CD14-positive monocyte (primary cell): Measurements from ENCODE around the gene PPM1K. TPM values are rescaled to one million over a fixed set of nuclear protein-coding genes. Genes with fewer than 3 reads are reported as not detected.

ENCODE experiments used
- DNase-seq, 3 donors: peaks; one replicate each; pipeline ENCODE4 v3.0.0-alpha.2; 2011 to 2022
- H2AFZ ChIP-seq: 2 replicates; pipeline ENCODE4 v1.6.0; 2012; ENCODE audit warnings: mild to moderate bottlenecking, low read depth, low read length, inconsistent platforms; ENCODE audit not compliant: insufficient read depth, poor library complexity, severe bottlenecking
- H3K27ac ChIP-seq, 2 donors: 1 replicate in 1 of 2; 2 replicates in 1 of 2; pipeline ENCODE4 v1.5.1; 2012 to 2013; ENCODE audit warnings: low read length in 2 of 2, control low read depth in 1 of 2, inconsistent platforms in 1 of 2, low read depth in 1 of 2, mild to moderate bottlenecking in 1 of 2
- H3K27me3 ChIP-seq, 2 donors: one replicate each; pipeline versions ENCODE4 v1.6.0 to v1.6.1; 2011 to 2013; ENCODE audit warnings: low read length in 2 of 2; ENCODE audit not compliant: control insufficient read depth in 2 of 2, insufficient read depth in 2 of 2
- H3K36me3 ChIP-seq, 2 donors: replicated peaks in 1 of 2; 1 replicate in 1 of 2; 2 replicates in 1 of 2; pipeline versions ENCODE4 v1.5.1 to v1.6.1; 2012 to 2013; ENCODE audit warnings: low read length in 2 of 2, control low read depth in 1 of 2, inconsistent platforms in 1 of 2, mild to moderate bottlenecking in 1 of 2; ENCODE audit not compliant: insufficient read depth in 2 of 2, control insufficient read depth in 1 of 2
- H3K4me1 ChIP-seq, 2 donors: 1 replicate in 1 of 2; 2 replicates in 1 of 2; pipeline versions ENCODE4 v1.5.1 to v1.6.1; 2012 to 2013; ENCODE audit warnings: low read length in 2 of 2, control low read depth in 1 of 2, inconsistent platforms in 1 of 2, mild to moderate bottlenecking in 1 of 2, moderate library complexity in 1 of 2; ENCODE audit not compliant: insufficient read depth in 2 of 2, control insufficient read depth in 1 of 2
- H3K4me2 ChIP-seq: replicated peaks from 2 replicates; pipeline ENCODE3; 2012; ENCODE audit warnings: low read length, moderate library complexity, mild to moderate bottlenecking; ENCODE audit not compliant: poor library complexity, severe bottlenecking; ENCODE audit errors: extremely low read depth
- H3K4me3 ChIP-seq, 3 experiments: fragments of 200-600 bp in 1 of 3; sonication (generic) in 1 of 3; replicated peaks in 1 of 3; 1 replicate in 2 of 3; 2 replicates in 1 of 3; pipeline ENCODE4 v1.5.1; 2011 to 2013; ENCODE audit warnings: low read length in 3 of 3, mild to moderate bottlenecking in 3 of 3, control low read depth in 2 of 3, low read depth in 2 of 3, inconsistent platforms in 1 of 3, moderate library complexity in 1 of 3
- H3K79me2 ChIP-seq: 2 replicates; pipeline ENCODE4 v1.6.0; 2012; ENCODE audit warnings: mild to moderate bottlenecking, control low read depth, inconsistent platforms, low read length, moderate library complexity; ENCODE audit not compliant: insufficient read depth
- H3K9ac ChIP-seq: 2 replicates; pipeline ENCODE4 v1.6.0; 2017; ENCODE audit warnings: low read length, mild to moderate bottlenecking; ENCODE audit not compliant: insufficient read depth, poor library complexity, severe bottlenecking
- H3K9me3 ChIP-seq, 2 donors: replicated peaks in 1 of 2; 1 replicate in 1 of 2; 2 replicates in 1 of 2; pipeline versions ENCODE4 v1.5.1 to v1.6.1; 2012 to 2013; ENCODE audit warnings: low read length in 2 of 2, control low read depth in 1 of 2; ENCODE audit not compliant: control insufficient read depth in 1 of 2, insufficient read depth in 1 of 2
- H4K20me1 ChIP-seq: 2 replicates; pipeline ENCODE4 v1.6.0; 2012; ENCODE audit warnings: mild to moderate bottlenecking, low read length, control low read depth, moderate library complexity; ENCODE audit not compliant: insufficient read depth
- H3K27ac Mint-ChIP-seq, 7 donors: one replicate each; pipeline ENCODE4 v1.8.0; 2020; ENCODE audit warnings: mild to moderate bottlenecking in 7 of 7, mixed read lengths in 7 of 7, moderate library complexity in 6 of 7, inconsistent platforms in 2 of 7
- H3K27me3 Mint-ChIP-seq, 3 donors: one replicate each; pipeline ENCODE4 v1.8.0; 2021 to 2022; ENCODE audit warnings: low read depth in 3 of 3, mild to moderate bottlenecking in 3 of 3, mixed read lengths in 3 of 3, moderate library complexity in 3 of 3, inconsistent platforms in 1 of 3
- H3K36me3 Mint-ChIP-seq, 2 donors: one replicate each; pipeline ENCODE4 v1.8.0; 2020; ENCODE audit warnings: mixed read lengths in 2 of 2, inconsistent platforms in 1 of 2, mild to moderate bottlenecking in 1 of 2
- H3K4me1 Mint-ChIP-seq: one replicate; pipeline ENCODE4 v1.8.0; 2020; ENCODE audit warnings: mild to moderate bottlenecking, mixed read lengths
- H3K4me3 Mint-ChIP-seq, 2 donors: one replicate each; pipeline ENCODE4 v1.8.0; 2020; ENCODE audit warnings: mild to moderate bottlenecking in 2 of 2, mixed read lengths in 2 of 2, moderate library complexity in 1 of 2
- H3K9me3 Mint-ChIP-seq, 7 donors: one replicate each; pipeline ENCODE4 v1.8.0; 2020 to 2022; ENCODE audit warnings: mixed read lengths in 7 of 7, mild to moderate bottlenecking in 6 of 7, moderate library complexity in 6 of 7, inconsistent platforms in 2 of 7
- WGBS: methylation state at CpG from one replicate; pipeline ENCODE4 v1.1.5; 2013; ENCODE audit warnings: missing lambda C conversion rate; ENCODE audit not compliant: insufficient coverage; 5-methylcytosine and 5-hydroxymethylcytosine counted together
- intact Hi-C, 2 donors: fragments of 100-400 bp; cut with micrococcal nuclease; formaldehyde crosslinking; loops; one replicate each; pipeline versions ENCODE4 v1.15.0 to v1.15.1; 2023
- polyA plus RNA-seq, 3 donors: library from polyadenylated mRNA; depleted of rRNA in 1 of 3; unstranded in 2 of 3; stranded (reverse) in 1 of 3; fragments of 300-500 nt in 2 of 3; fragments of >200 nt in 1 of 3; fragmentation: Illumina TruSeq in 2 of 3; gene quantifications; 1 replicate in 2 of 3; 2 replicates in 1 of 3; pipeline ENCODE4 v1.2.3, GENCODE V29; 2012 to 2021
- TF ChIP-seq, protein P1 (sequence below): fragments of 200-600 bp; IDR thresholded peaks from one replicate; pipeline ENCODE4 v1.8.0; 2022; ENCODE audit warnings: antibody characterized with exemption, mild to moderate bottlenecking

Gene PPM1K
- polyA plus RNA-seq, 3 donors = 5.7 to 11.0 (median 7.0) TPM

DNA sequence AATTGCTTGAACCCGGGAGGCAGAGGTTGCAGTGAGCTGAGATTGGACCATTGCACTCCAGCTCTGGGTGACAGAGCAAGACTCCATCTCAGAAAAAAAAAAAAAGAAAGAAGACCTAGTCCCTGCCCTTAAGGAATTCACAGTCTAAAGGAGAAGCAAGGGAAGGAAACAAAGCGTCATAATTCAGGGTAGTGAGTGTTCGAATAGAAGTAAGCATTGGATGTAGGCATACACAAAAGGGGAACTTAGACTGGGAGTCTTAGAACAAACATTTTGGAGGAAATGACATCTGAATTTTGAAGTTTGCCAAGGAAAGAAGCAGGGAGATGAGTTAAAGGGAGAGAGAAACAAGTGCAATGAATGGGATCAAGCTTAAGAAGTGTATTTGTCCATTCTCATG is 32.4 kb downstream of the PPM1K start:
- H3K9me3 Mint-ChIP-seq = no peaks in the 10 kb centered on the region
- intact Hi-C loops = no loop called here
- H3K36me3 ChIP-seq = no peaks in the 10 kb centered on the region

DNA sequence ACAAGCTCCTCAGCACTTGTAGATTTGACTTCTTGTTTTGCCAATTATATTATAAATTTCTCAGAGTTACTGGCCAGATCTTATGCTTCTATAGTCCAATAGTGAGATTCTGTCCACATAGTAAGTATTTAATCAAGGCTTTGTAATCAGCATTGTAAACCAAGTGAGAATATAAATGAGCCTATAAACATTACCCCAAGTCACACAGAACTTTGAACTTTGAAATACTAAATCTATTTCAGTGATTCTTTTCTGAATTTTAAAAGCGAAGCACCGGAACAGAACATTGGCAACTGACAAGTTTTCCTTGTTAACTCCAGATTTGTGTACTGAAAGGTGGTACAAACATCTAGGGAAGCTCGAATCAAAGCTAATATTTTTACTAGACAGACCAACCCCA is 37.2 kb downstream of the PPM1K start:
- Mint-ChIP-seq H3K27ac (no peak overlapping the region), H3K9me3 (peaks cover 0 to 1% (median 0%) of the 10 kb centered on the region in 7 donors), H3K4me3 (no peak overlapping the region), H3K36me3 (no peaks in the 10 kb centered on the region), H3K27me3 (peaks cover 0 to 2% (median 0%) of the 10 kb centered on the region in 3 donors), H3K4me1 (peaks cover 14% of the 10 kb centered on the region)
- H3K9me3 ChIP-seq = no peaks in the 10 kb centered on the region
- TF ChIP-seq, protein P1, sequence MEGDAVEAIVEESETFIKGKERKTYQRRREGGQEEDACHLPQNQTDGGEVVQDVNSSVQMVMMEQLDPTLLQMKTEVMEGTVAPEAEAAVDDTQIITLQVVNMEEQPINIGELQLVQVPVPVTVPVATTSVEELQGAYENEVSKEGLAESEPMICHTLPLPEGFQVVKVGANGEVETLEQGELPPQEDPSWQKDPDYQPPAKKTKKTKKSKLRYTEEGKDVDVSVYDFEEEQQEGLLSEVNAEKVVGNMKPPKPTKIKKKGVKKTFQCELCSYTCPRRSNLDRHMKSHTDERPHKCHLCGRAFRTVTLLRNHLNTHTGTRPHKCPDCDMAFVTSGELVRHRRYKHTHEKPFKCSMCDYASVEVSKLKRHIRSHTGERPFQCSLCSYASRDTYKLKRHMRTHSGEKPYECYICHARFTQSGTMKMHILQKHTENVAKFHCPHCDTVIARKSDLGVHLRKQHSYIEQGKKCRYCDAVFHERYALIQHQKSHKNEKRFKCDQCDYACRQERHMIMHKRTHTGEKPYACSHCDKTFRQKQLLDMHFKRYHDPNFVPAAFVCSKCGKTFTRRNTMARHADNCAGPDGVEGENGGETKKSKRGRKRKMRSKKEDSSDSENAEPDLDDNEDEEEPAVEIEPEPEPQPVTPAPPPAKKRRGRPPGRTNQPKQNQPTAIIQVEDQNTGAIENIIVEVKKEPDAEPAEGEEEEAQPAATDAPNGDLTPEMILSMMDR = no peak
- H3K4me1 ChIP-seq = peaks cover 0 to 5% of the 10 kb centered on the region in 2 donors
- no peaks in the 10 kb centered on the region for H3K36me3 ChIP-seq
- no peaks in the 10 kb centered on the region for H3K27me3 ChIP-seq
- intact Hi-C loops = no loop called here
- H3K4me2 ChIP-seq = no peak overlapping the region
- no peak overlapping the region for H3K4me3 ChIP-seq
- DNase-seq = no peak
- no peaks in the 10 kb centered on the region for H4K20me1 ChIP-seq
- H2AFZ ChIP-seq = no peak overlapping the region
- WGBS = no CpG with 5 or more reads among the region's 3 CpGs
- H3K79me2 ChIP-seq = no peaks in the 10 kb centered on the region
- no peak overlapping the region for H3K9ac ChIP-seq
- no peak overlapping the region for H3K27ac ChIP-seq

More for the DNA sequence above, 32.4 kb downstream of the PPM1K start:
- H3K4me3 ChIP-seq = no peak overlapping the region
- peaks cover 0 to 6% of the 10 kb centered on the region in 2 donors for H3K4me1 ChIP-seq
- 0% methylated on average over 2 of the region's 3 CpGs for WGBS
- TF ChIP-seq, protein P1 = no peak
- H3K27me3 ChIP-seq = no peaks in the 10 kb centered on the region
- no peak overlapping the region for H3K27ac ChIP-seq
- H3K4me2 ChIP-seq = peak overlapping the region; percentile 5
- no peaks in the 10 kb centered on the region for H3K79me2 ChIP-seq
- H3K4me1 Mint-ChIP-seq = peaks cover 7% of the 10 kb centered on the region
- H3K9ac ChIP-seq = no peak overlapping the region
- H3K36me3 Mint-ChIP-seq = no peaks in the 10 kb centered on the region
- DNase-seq = peak; percentile 16 to 41 (median 38)
- H4K20me1 ChIP-seq = no peaks in the 10 kb centered on the region
- H3K27me3 Mint-ChIP-seq = no peaks in the 10 kb centered on the region
- H2AFZ ChIP-seq = no peak overlapping the region
- H3K27ac Mint-ChIP-seq = peak overlapping the region in 4 of 7 donors; percentile 37 to 80 (median 50)
- no peaks in the 10 kb centered on the region for H3K9me3 ChIP-seq
- H3K4me3 Mint-ChIP-seq = no peak overlapping the region
